ENCODE measurements around the gene ACACB. TPM values are rescaled to one million over a fixed set of nuclear protein-coding genes. Genes with fewer than 3 reads are reported as not detected.

The ACACB gene
- total RNA-seq, 1 experiment from 2014 or later, result 21.7 TPM

DNA sequence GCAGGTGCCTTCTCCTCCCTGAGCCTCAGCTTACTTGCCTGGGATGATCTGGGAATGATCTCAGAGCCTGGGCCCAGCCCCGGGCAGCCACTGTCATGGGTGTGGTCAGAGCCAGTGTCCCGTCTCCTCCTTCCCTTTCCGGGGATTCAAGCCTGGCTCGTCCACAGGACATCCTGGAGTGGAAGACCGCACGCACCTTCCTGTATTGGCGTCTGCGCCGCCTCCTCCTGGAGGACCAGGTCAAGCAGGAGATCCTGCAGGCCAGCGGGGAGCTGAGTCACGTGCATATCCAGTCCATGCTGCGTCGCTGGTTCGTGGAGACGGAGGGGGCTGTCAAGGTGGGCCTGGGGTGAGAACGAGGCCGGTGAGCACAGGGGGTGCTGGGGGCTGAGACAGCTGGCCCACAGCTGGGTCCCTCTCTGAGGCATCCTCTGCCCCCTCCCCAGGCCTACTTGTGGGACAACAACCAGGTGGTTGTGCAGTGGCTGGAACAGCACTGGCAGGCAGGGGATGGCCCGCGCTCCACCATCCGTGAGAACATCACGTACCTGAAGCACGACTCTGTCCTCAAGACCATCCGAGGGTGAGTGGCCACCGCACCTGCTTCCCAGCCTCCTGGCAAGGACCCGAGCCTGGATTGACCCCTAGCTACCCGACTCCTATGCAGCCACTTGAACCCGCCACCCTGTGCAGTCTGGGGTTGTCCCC, 148.7 kb downstream of the ACACB start:
- H3K9ac ChIP-seq (ENCODE audit: low read length), result no peak overlapping the region
- H3K27me3 ChIP-seq (ENCODE audit: low read length), result no peaks in the 10 kb centered on the region
- no TSS peak for BruUV-seq (replicated peaks)
- no peaks in the 10 kb centered on the region for H3K9me2 ChIP-seq (replicated peaks; ENCODE audit: low read length)
- ChIA-PET POLR2A (ENCODE audit: unreplicated experiment) (no interaction called here), CTCF (no interaction called here)
- H3K36me3 ChIP-seq (ENCODE audit: low read depth, low read length), result no peaks in the 10 kb centered on the region; the same call in 1 of the 2 replicates
- H3K27ac ChIP-seq (ENCODE audit: low read length), result no peak overlapping the region
- no peak overlapping the region for H3K4me3 ChIP-seq (ENCODE audit: low read length)
- no peaks in the 10 kb centered on the region for H3K9me3 ChIP-seq (ENCODE audit: low read length)
- no peaks in the 10 kb centered on the region for H3F3A ChIP-seq (ENCODE audit: low read length, unreplicated experiment)
- no peaks in the 10 kb centered on the region for H3K79me2 ChIP-seq (ENCODE audit: low read length)
- H3K4me2 ChIP-seq (ENCODE audit: low read length), result no peak overlapping the region
- 0 out of 2 replicates have a peak, but pooled peaks cover 3% of the 10 kb centered on the region for H3K4me1 ChIP-seq (ENCODE audit: insufficient read depth, low read length)
- no peaks in the 10 kb centered on the region for H4K20me1 ChIP-seq (ENCODE audit: low read length)
- no peak for DNase-seq
- TF ChIP-seq, protein P1, sequence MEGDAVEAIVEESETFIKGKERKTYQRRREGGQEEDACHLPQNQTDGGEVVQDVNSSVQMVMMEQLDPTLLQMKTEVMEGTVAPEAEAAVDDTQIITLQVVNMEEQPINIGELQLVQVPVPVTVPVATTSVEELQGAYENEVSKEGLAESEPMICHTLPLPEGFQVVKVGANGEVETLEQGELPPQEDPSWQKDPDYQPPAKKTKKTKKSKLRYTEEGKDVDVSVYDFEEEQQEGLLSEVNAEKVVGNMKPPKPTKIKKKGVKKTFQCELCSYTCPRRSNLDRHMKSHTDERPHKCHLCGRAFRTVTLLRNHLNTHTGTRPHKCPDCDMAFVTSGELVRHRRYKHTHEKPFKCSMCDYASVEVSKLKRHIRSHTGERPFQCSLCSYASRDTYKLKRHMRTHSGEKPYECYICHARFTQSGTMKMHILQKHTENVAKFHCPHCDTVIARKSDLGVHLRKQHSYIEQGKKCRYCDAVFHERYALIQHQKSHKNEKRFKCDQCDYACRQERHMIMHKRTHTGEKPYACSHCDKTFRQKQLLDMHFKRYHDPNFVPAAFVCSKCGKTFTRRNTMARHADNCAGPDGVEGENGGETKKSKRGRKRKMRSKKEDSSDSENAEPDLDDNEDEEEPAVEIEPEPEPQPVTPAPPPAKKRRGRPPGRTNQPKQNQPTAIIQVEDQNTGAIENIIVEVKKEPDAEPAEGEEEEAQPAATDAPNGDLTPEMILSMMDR (conservative IDR thresholded peaks at IDR 0.05; ENCODE audit: low read depth, low read length), result no peak
- TF ChIP-seq EZH2 (IDR thresholded peaks at IDR 0.05; ENCODE audit: low read length, unreplicated experiment) (no peak), EZH2phosphoT487 (IDR thresholded peaks at IDR 0.05; ENCODE audit: borderline replicate concordance, low read length) (no peak)
- intact Hi-C loops (cut with micrococcal nuclease), result loop anchor here (1.0 kb wide), 1 partner anchor 120 kb away; no protein-coding TSS in a partner anchor
- ATAC-seq, result no peak
- H2AFZ ChIP-seq (ENCODE audit: low read length), result no peak overlapping the region

DNA sequence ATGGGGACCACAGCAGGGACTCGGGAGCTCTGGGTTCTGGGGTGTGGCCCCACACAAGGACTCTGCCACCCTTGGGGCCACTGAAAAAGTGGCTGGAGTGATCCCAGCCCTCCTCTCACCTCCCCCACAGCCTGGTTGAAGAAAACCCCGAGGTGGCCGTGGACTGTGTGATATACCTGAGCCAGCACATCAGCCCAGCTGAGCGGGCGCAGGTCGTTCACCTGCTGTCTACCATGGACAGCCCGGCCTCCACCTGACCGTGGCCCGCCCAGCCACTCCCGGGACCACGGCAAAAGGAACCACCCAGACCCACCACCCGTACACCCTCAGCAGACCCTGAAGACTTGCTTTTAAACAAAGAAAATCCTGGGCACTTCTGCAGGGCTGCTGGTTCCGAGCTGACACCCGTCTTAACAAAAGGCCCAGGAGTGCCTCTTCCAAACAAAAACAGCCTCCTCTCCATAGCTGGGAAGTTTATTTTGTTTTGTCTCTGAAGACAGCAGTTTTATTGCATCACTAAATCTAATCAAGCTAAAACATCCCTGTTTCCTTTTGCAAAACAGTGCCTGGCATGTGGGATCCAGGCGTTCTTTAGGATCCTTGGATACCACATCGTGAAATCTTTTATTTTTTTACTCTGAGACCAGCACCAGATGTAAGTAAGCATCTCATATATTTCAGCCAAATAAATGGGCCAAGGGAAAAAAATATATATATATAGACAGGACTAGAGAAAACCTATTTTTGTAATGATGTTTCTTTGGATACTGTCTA, 149.9 kb downstream of the ACACB start:
- Histone ChIP-seq H3K4me1 (ENCODE audit: insufficient read depth, low read length) (0 out of 2 replicates have a peak, but pooled peaks cover 3% of the 10 kb centered on the region), H2AFZ (ENCODE audit: low read length) (no peak overlapping the region), H3F3A (ENCODE audit: low read length, unreplicated experiment) (no peaks in the 10 kb centered on the region), H3K4me2 (ENCODE audit: low read length) (no peak overlapping the region), H3K4me3 (ENCODE audit: low read length) (no peak overlapping the region), H4K20me1 (ENCODE audit: low read length) (no peaks in the 10 kb centered on the region), H3K79me2 (ENCODE audit: low read length) (no peaks in the 10 kb centered on the region), H3K9me2 (replicated peaks; ENCODE audit: low read length) (no peaks in the 10 kb centered on the region), H3K27me3 (ENCODE audit: low read length) (no peaks in the 10 kb centered on the region), H3K36me3 (ENCODE audit: low read depth, low read length) (no peaks in the 10 kb centered on the region; the same call in 1 of the 2 replicates), H3K9me3 (ENCODE audit: low read length) (no peaks in the 10 kb centered on the region), H3K9ac (ENCODE audit: low read length) (no peak overlapping the region), H3K27ac (ENCODE audit: low read length) (no peak overlapping the region)
- no peak for TF ChIP-seq EZH2 (IDR thresholded peaks at IDR 0.05; ENCODE audit: low read length, unreplicated experiment)
- TF ChIP-seq EZH2phosphoT487 (IDR thresholded peaks at IDR 0.05; ENCODE audit: borderline replicate concordance, low read length), result no peak
- TF ChIP-seq, protein P1 (conservative IDR thresholded peaks at IDR 0.05; ENCODE audit: low read depth, low read length), result no peak
- ChIA-PET CTCF (no interaction called here), POLR2A (ENCODE audit: unreplicated experiment) (no interaction called here)
- BruUV-seq (replicated peaks), result no TSS peak
- DNase-seq (no peak), ATAC-seq (no peak)
- intact Hi-C loops (cut with micrococcal nuclease), result no loop called here
